Hematopoietic multipotent progenitor cell treated with erythropoietin and hydrocortisone succinate and interleukin-3 and kit ligand, for 17 days (in vitro differentiated cells): ENCODE measurements around the gene OR10A6.

Experiments used
- DNase-seq: peaks from one replicate; pipeline ENCODE4 v3.0.0-alpha.2; 2015; ENCODE audit warnings: low spot score

Gene OR10A6

DNA sequence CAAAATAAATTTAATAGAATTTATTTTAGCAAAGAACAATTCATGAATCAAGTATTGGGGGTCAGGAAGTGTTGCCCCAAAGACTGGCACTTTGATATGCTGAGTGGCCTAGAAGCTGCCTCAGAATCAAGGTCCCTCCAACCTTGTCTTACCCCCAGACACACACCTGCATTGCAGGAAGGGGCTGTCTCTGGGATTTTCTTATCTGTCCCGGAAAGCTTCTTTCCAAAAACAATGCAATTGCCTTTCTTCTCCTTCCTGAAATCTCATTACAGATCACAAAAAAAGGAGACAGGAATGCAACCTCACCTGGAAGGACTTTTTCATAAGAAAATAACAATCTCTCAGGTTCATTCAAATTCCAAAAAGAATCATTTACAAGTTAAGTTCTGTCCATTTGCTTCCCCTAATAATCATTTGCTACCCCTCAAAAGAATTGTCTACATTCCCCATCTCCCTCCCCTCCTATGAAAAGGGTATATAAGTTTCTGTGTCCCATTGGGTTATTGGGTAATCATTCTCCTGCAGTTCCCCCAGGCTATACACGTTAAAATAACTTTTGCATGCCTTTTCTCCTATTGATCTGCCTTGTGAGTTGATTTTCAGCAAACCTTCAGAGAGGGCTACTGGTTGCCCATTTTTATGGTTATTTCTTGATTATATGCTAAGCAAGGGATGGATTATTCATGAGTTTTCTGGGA lies 21.3 kb downstream of the OR10A6 start:
- no peak for DNase-seq

GRCh38 chr11:7907121-7907520 lies 23.9 kb downstream of the OR10A6 start:
- no peak for DNase-seq

- no peak for DNase-seq
Measured at GRCh38 chr11:7906481-7906880, 24.6 kb downstream of the OR10A6 start.

- DNase-seq, result no peak
Measured at GRCh38 chr11:7905961-7906429, 25.1 kb downstream of the OR10A6 start.

DNA sequence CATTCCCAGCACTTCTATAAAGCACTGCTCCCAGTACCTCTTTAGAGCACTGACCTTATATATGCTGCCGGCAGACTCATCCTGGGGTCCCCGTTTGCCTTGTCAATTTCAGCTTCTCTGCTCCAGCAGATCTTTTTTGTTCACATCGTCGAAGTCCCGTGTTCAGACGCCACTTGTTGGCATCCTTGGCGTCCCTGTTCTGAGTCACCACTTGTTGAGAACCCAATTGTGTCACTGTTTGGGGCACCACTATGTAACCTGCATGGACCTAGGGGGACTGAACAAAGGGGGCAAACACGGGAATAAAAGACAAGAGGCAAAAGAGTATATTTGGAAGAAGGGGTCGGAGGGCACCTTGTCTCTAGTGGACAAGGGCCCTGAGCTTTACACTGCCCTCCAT lies 25.5 kb downstream of the OR10A6 start:
- no peak for DNase-seq

DNA sequence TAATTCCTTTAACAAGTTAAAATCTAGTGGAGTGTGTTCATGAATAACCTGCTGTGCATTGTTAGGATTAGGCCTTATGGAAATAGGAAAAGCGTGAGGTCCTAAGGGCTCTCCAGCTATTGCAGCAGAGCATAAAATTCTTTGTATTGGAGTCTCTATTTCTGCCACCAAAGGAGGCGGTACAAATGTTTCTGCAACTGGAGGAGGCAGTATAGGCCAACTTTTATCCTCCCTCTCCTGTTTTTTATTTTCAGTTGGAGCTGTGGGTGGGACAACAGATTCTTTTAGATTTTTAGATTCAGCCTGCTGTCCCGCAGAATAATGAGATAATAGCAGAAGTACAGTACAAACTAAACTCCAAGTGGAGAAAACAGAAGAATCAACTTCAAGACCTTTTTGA lies 26.2 kb downstream of the OR10A6 start:
- no peak for DNase-seq

DNA sequence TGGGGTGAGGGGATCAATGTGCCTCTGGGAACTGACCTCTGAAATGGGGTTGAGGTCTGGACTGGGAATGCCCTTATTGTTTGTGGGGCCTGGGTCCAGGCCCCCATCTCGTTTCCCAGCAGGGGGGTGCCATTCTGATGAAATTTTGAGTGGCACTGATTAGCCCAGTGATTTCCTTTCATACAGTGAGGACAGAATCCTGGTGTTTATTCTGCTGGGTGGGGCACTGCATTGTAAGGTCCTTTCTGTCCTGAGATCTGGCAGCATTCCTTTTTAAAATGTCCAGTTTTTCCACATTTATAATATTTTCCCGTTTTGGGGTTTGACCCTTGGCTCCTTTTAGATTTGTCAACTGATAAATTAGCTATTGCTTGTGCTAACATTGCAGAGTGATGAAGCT lies 27.1 kb downstream of the OR10A6 start:
- DNase-seq, result no peak

DNA sequence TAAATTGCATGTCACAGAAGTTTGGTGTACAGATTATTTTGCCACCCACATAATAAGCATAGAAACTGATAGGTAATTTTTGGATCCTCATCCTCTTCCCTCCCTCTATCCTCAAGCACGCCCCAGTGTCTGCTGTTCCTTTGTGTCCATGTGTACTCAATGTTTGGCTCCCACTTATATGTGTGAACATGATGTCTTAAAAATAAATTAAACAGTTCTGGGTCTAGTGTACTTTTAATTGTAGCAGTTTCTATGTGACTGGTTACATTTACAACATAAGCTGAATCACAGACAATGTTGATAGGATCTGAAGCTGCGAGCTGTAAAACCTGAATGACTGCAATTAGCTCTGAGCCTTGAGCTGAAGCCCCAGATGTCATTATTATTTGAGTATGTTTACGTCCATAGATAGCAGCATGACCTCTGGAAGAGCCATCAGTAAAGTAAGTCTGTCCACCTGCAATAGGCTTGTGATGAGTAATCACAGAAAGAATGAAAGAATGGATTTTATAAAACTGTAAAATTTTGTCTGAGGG lies 29.7 kb downstream of the OR10A6 start:
- DNase-seq, result no peak

GRCh38 chr11:7900686-7901085 lies 30.4 kb downstream of the OR10A6 start:
- no peak for DNase-seq

DNA sequence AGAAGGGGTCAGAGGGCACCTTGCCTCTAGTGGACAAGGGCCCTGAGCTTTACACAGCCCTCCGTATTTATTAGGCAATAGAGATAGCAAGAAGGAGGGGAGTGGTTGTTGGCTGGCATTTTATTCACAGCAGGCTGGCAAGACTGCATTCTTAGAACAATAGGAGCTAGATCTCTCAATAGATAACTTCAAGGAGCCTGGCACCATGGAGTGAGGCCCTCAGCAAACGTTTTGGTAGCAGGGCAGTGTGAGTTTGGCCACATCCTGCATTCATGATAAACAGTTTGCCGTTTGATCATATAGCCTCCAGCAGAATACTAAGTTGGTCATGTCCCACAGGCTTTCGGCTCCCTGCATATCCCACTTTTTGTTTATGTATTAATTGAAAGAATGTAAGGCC lies 31.6 kb downstream of the OR10A6 start:
- DNase-seq, result no peak

DNA sequence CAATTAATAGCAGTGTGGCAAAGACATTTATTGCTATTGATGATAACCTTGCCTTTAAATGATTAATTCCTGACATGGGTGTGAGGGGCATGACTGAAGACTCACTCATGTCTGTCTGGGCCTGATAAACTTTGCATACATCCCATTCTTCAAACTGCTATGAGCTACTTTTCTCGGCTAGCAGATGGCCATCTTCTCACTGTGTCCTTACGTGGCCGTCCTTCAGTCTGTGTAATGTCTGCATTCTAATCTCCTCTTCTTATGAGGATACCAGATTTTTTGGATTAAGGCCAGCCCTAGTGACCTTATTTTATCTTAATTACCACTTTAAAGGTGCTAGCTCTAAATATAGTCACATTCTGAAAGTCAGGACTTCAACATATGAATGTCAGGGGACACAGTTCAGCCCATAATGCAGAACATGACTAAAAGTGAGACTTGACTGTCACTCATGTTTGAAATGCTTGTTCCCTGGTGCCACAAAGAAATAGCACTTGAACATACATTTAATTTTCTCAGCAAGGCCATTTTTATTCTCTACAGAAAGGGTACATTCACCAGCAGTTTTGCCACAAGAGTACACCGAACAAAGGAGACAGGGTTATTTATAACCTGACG lies 32.3 kb downstream of the OR10A6 start:
- DNase-seq, result no peak

DNA sequence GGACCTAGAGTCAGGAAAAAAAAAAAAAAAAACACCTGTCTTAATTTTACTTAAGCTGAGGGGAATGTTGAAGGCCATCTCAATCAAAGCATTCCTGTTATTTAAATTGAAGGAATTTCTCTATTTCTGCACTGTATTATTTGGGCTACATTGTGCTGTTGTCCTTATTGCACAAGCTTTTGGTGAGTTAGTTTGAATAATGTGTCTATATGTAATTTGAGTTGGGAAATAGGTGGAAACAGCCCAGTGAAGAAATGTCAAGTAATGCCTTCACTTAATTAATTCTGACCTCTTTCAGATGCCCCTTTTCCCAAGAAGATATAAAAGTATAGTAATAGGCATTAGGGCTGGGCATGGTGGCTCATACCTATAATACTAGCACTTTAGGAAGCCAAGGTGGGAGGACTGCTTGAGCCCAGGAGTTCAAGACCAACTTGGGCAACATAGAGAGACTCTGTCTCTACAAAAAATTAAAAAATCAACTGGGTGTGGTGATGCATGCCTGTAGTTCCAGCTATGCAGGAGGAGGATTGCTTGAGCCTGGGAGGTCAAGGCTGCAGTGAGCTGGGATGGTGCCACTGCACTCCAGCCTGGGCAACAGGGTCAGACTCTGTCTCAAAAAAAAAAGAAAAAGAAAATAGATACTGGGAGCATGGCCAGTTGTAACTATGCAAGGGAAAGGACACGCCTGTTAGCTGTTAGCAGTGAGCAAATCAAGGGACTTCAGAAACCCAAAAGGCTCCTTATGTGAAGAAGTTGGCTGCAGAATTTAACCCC lies 34.9 kb downstream of the OR10A6 start:
- DNase-seq, result no peak

- DNase-seq, result no peak
Measured at GRCh38 chr11:7894251-7894650, 36.8 kb downstream of the OR10A6 start.

DNA sequence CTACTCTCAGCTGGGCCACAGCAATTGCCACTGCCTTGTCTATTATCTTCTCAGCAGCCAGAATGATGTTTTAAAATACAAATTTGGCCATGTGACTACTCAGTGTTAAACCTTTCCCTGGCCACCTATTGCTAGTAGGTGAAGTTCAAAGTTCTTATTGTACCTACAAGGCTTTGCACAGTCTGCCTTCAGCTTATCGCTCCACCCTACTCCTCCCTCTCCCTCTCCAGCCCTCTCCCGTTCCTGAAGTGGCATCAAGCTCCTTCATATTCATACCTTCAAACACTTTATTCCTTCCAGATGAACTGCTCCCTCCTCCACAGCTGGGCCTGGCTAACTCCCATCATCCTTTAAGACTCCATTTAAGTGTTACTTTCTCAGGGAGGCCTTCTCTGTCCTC lies 37.3 kb downstream of the OR10A6 start:
- DNase-seq, result no peak

- peak; percentile 16 for DNase-seq
Measured at GRCh38 chr11:7892840-7893254, 38.2 kb downstream of the OR10A6 start.

DNA sequence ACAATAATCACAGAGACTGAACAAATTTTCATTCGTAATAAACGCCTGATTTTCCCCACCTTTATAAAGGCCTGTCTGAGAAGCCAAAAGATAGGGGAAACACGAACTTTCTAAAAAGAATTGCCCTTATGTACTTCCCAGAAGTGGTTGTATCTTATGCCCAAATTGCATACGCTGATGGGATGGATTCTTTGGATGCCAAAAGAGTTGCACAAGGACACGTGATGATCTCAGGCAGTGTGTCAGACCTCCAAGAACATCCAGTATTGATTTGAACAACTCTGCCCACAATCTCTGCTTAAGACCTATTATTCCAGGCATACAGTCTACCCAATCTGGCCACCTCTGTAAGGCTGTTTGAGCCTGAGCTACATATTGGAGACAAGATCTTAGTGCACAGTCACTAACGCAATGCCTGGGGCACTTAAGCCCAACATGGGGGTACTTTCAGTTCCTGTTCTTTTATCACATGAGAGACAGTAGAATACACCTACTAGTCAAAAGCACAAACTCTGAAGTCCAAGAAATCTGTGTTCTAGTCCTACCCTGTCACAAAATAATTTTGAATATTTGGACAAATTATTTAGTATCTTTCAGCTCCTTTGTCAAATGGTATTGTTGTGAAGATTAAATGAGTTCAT lies 38.9 kb downstream of the OR10A6 start:
- no peak for DNase-seq

DNA sequence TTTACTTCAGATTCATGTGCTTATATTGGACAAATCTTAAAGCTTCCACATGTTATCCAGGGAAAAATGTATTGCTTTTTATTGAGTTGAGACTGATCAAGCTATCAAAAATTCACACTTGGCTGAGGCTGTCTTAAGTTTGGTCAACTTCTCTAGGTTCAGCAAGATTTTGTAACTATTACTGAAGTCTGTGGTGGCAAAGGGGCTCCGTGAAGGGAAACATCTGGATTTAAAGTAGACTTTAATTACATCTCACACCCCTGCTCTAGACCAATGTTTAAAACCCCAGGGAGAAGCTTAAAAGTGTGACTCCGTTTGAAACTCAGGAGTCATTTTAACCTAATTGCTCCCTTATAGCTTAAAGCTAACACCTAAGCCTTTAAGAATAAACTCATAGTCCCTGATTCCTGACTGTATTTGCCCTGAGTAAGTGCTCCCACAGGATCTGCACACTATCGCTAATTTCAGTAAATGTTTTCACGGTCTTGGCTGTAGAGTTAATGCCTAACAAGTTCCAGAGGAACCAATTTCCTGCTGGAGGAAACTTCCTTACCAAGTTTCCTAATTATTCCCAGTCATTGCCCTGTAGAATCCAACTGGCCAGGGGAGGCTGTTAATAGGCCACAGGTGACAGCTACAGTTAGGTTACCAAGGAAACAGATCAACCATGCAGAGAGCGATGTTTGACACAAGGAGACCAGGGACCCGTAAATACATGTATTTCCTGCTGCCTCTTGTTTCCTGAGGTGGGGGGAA lies 40.5 kb downstream of the OR10A6 start:
- DNase-seq, result no peak

GRCh38 chr11:7889985-7890384 lies 41.1 kb downstream of the OR10A6 start:
- no peak for DNase-seq

- DNase-seq, result no peak
Measured at GRCh38 chr11:7882860-7883259, 48.2 kb downstream of the OR10A6 start.
